DMS 273 treated with DMSO at 0.1 percent for 48 hours (cell line): ENCODE measurements around the gene ZFAND2B.

Experiments used
- DNase-seq: peaks from one replicate; lab custom pipeline; 2025; lab: John Stamatoyannopoulos, UW

The ZFAND2B gene, protein sequence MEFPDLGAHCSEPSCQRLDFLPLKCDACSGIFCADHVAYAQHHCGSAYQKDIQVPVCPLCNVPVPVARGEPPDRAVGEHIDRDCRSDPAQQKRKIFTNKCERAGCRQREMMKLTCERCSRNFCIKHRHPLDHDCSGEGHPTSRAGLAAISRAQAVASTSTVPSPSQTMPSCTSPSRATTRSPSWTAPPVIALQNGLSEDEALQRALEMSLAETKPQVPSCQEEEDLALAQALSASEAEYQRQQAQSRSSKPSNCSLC

GRCh38 chr2:219206328-219207133 is at the start of gene ZFAND2B:
Gene ZFAND2B, plus strand, starts transcription at chr2:219206782. Its CDS starts 206 bp downstream, at chr2:219206988.
- peak; percentile 81 for DNase-seq

- DNase-seq = no peak
Observed at GRCh38 chr2:219157396-219157795, 49.2 kb upstream of the ZFAND2B start.

GRCh38 chr2:219158025-219158424 is 48.6 kb upstream of the ZFAND2B start:
- DNase-seq = no peak

DNA sequence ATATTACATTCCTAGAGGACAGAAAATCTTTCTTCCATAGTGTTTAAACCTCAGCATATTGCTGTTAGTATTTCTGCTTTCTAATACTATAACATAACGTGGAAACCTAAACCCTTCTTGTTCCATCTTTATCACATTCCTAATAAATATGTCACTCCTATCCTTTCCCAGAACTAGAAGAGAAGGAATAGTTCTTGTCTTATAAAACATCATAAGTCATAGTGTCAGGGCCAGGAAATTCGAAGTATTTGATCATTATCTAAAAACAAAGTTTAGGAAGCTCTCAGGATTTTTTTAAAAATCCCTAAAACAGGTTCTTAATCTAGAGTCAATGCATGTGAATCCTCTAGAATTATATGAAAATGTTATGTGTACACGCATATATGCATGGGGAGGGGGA is 48.0 kb upstream of the ZFAND2B start:
- DNase-seq = no peak

DNA sequence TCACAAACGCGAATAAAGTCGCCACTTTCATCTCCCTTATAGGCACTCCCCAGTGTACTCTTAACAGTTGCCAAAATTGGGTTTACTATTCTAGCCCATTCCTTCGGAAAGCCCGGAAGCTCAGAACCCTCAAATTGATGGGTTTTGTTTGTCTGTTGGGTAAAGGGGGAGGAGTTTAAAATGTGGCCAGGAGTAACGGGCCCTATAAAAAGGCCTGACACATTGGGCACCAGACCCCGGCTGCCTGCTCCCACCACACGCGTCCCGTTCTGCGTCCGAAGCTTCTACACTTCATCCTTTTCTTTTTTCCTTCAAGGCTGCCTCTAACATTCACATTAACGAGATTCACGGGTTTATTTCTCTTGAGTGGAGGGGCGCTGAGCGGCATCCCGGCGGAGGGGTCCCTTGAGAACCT is 46.8 kb upstream of the ZFAND2B start:
- DNase-seq = no peak

DNA sequence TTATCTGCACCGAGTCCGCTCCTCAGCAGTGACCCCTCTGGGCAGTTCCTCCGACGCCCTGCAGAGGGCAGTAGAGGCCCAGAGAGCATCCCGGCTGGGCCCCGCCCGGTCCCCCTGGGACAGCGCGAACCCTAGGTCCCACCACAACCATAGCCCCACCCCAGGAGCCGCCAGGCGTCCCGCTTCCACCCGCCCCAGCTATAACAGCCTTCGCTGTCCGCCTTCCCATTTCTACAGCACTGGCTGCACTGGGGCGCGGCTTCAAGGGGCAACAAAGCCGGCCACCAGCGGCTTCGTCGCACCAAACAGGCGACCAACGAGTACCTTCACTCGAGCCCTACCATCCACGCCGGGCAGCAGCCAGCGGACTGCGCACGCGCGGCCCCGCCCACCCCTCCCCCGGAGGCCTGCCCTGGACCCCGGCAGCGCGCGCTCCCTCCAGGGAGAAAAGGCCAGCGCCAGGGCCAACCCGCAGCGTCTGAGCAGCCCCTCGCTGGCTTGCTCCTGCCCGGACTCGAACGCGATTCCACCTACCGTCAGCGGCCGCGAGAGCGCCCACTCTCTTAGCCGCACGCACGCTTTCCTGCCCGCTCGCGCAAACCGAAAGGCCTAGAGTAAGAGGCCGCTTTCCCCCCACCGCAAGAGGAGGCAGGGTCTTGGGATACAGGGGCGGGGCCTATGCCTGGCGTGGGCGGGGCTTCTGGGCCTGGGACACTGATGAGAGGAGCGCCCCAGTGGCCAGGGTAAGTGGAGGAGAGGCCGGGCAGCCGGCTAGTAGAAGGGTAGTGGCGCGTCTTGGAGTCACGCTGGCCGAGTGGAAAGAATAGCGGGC is 46.2 kb upstream of the ZFAND2B start, which contains the start of gene NHEJ1:
NHEJ1 (minus strand) TSS at position 630 of the 832 bp plus-strand sequence. CDS start 2,453 bp downstream, outside the sequence.
- peak; percentile 81 for DNase-seq

DNA sequence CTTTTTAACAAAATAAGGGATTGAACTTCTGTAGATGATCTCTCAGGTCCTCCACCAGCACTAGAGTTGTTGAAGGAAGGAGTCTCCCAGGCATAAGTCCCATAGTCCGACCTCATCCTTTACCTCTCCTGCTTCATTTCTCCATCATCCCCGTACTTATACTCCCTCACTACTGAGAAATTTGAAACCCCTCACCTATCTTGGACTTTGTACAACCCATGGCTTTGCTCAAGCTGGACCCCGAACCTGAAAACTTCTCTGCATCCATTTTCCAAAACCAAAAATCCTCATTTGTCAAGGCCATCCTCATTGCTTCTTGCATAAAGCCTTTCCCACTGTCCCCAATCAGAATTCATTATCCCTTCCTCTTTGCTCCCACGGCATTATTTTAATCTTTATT is 45.5 kb upstream of the ZFAND2B start:
- no peak for DNase-seq

- no peak for DNase-seq
Observed at GRCh38 chr2:219163156-219163555, 43.4 kb upstream of the ZFAND2B start.

GRCh38 chr2:219165058-219165911 is 41.3 kb upstream of the ZFAND2B start:
- DNase-seq = no peak

DNA sequence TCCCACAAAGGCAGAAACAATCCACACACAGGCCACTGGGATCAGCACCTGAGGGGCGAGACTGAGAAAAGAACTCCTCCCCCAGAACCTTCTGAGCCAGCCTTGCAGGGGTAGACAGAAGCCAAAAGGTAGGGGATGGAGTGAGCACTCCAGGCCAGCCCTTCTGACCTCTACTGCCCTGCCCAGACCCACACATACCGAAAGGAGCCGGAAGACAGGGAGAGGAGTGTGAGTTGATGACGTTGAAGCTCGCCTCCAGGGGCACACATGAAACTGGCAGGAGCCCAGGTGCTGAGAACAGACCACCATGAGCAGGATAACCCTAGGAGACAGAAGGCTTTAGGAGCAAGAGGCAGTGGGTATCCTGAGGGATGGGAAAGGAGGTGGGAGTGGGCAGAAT is 38.6 kb upstream of the ZFAND2B start:
- no peak for DNase-seq

DNA sequence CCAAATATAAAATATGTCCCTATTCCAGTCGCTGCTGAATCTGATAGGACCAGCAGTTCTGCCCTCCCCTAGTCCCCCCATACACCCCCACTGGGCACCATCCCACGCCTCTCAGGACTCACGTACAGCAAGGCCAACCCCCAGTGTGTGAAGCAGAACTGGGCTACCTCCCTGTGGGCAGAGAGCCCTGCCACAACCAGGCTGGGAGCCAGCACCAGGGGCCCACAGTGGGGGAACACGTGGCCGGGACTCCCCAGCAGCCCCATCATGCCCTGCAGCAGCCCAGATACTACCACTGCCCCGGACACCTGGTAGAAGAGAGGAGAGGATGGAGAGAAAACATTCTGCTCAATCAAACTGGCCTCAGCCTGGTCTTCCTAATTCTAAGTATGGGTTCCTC is 38.1 kb upstream of the ZFAND2B start:
- DNase-seq = no peak

GRCh38 chr2:219168932-219169331 is 37.6 kb upstream of the ZFAND2B start:
- DNase-seq = no peak

- DNase-seq = no peak
Observed at GRCh38 chr2:219169930-219170654, 36.5 kb upstream of the ZFAND2B start, which contains the start of gene SLC23A3. Gene SLC23A3, minus strand, starts transcription at chr2:219170029. Its CDS starts 45 bp downstream, at chr2:219169984.

DNA sequence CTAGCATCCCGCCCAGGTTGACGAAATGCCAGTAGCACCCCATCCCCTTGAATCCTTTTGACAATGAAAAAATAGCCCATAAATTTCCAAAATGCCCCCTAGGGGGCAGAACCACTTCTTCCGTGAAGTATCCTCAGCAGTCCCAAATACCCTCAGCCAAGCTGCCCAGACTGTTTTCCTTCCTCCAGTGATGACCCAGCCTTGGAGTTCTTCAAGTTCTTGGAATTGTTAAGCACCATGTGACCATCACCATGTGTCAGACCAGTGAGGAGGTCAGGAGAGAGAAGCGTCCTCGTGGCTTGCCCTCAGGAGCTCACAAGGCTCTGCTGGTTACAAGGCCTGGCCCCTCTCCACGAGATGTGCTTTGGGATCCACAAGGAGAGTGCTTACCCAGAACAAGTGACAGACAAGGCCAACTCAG is 35.3 kb upstream of the ZFAND2B start:
- no peak for DNase-seq

GRCh38 chr2:219172231-219173154 is 34.1 kb upstream of the ZFAND2B start:
- no peak for DNase-seq

DNA sequence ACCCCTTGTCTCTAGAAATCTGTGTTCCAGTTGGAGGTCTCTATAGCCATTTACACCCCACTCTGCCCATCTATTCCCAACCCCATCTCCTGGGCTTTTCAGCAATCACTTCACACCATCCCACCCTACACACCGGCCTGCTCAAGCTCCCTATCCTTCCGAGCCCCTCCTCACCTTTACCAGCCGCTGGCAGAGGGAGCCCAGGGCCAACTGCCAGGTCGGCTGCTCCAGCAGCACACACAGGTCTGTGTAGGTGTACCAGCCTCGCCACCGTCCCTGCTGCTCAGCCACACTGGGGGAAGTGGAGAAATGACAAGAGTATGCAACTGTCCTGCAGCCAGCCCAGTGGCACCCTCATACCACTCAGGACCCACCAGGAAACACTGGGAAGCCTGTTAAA is 33.4 kb upstream of the ZFAND2B start:
- DNase-seq = no peak

- no peak for DNase-seq
Observed at GRCh38 chr2:219174146-219174545, 32.4 kb upstream of the ZFAND2B start.

DNA sequence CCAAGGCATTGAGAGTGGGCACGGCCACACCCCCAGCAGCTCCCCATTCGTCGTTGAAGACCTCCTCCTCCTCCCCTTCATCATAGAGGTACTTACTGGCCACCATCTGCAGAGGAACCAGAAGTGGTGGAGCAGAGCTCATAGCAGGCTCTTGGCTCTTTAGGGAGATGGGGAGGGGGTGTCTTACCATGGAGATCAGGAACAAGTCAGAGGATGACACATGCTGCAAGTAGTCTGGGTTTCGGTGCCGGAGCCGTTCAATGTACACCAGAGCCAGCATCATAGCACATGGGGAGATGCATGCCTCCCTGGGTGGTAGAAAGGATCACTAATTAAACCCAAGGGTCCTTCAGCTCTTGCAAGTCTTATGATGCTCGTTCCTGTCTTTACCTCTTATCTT is 31.8 kb upstream of the ZFAND2B start:
- DNase-seq = no peak

DNA sequence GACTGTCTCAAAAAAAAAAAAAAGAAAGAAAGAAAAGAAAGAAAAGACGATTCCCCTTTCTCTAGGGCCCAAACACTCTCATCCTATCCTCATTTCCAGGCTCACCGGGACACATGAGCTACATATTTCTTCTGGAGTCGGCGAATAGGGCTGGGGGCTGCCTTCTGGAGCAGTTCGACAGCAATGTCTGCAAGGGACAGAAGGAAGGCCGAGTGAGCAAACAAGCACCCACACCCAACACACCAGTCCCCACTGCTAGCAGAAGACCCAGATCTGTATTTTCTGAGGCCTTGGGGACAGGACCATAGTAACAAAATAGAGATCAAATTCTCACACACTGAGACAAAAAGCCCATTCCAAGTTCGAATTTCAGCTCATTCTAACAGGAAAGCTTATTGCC is 31.1 kb upstream of the ZFAND2B start:
- no peak for DNase-seq
